Measurements from ENCODE around the gene MYO18A. TPM values are rescaled to one million over a fixed set of nuclear protein-coding genes. Genes with fewer than 3 reads are reported as not detected.

MYO18A gene
- total RNA-seq, 1 experiment from 2014 or later, result 37.2 TPM

DNA sequence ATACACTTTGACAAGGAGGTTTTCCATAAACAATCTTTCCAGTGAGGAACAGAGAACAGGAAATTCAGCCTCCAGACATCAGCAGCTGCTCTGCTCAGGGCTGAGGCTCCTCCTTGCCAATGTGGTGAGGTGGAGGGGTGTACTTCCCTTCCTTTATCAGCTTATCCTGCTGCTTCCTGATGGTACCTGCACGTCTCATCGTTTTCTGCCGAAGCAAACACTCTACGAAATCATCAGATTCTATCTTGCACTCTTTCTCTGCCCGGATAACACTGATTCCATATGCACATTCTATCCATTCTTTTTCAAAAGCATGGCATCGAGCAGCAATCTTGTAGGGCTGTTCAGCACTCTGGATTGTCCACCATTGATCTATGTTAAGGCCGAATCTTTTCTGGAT is 159.0 kb downstream of the MYO18A start:
- Histone ChIP-seq H3K9ac (ENCODE audit: low read length) (no peak overlapping the region), H4K20me1 (ENCODE audit: insufficient read depth) (no peaks in the 10 kb centered on the region), H3K27ac (ENCODE audit: low read depth, low read length) (no peak overlapping the region), H3K79me2 (ENCODE audit: insufficient read depth, low read length) (no peaks in the 10 kb centered on the region), H3K36me3 (ENCODE audit: control insufficient read depth in 1 of 2, insufficient read depth in 2 of 2, low read length in 2 of 2) (no peaks in the 10 kb centered on the region), H2AFZ (ENCODE audit: low read depth, low read length, poor library complexity, severe bottlenecking) (no peak overlapping the region), H3K27me3 (ENCODE audit: insufficient read depth, low read length) (peaks cover 60% of the 10 kb centered on the region), H3K4me3 (replicated peaks in 1 of 2; ENCODE audit: low read depth in 1 of 2, low read length in 2 of 2) (no peak overlapping the region), H3K9me3 (ENCODE audit: control insufficient read depth in 1 of 2, insufficient read depth in 1 of 2, low read depth in 1 of 2, low read length in 2 of 2) (no peaks in the 10 kb centered on the region), H3K4me1 (ENCODE audit: control insufficient read depth in 1 of 2, insufficient read depth in 2 of 2, low read length in 2 of 2) (no peaks in the 10 kb centered on the region), H3K9me2 (ENCODE audit: insufficient read depth) (no peaks in the 10 kb centered on the region), H3K4me2 (ENCODE audit: low read length) (no peak overlapping the region)
- DNase-seq (ENCODE audit: low read depth, low spot score), result no peak
- ChIA-PET CTCF (no interaction called here), RAD21 (ENCODE audit: low non-redundant PET in 1 of 2, low total read pairs in 2 of 2, uncharacterized antibody in 2 of 2, unreplicated experiment in 2 of 2) (no interaction called here), POLR2A (no interaction called here)
- BruUV-seq (replicated peaks), result no TSS peak
- no peak for TF ChIP-seq YY1 (IDR thresholded peaks at IDR 0.05; ENCODE audit: extremely low read depth, insufficient replicate concordance, low read depth, low read length)
- TF ChIP-seq POLR2AphosphoS5 (IDR thresholded peaks at IDR 0.05; ENCODE audit: low read depth, low read length), result no peak
- TF ChIP-seq FOSL1 (IDR thresholded peaks at IDR 0.05; ENCODE audit: low read depth), result no peak
- no peak for TF ChIP-seq EGR1 (IDR thresholded peaks at IDR 0.05; ENCODE audit: low read depth)
- TF ChIP-seq JUND (IDR thresholded peaks at IDR 0.05), result no peak
- no peak for TF ChIP-seq ELF1 (IDR thresholded peaks at IDR 0.05; ENCODE audit: borderline replicate concordance, low read depth)
- no peak for TF ChIP-seq ZFX (IDR thresholded peaks at IDR 0.05)
- no peak for TF ChIP-seq ZBTB33 (IDR thresholded peaks at IDR 0.05; ENCODE audit: extremely low read depth, insufficient replicate concordance, low read length)
- TF ChIP-seq SIN3A (IDR thresholded peaks at IDR 0.05; ENCODE audit: low read depth), result no peak
- TF ChIP-seq, protein P1, sequence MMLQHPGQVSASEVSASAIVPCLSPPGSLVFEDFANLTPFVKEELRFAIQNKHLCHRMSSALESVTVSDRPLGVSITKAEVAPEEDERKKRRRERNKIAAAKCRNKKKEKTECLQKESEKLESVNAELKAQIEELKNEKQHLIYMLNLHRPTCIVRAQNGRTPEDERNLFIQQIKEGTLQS (IDR thresholded peaks at IDR 0.05), result no peak
- no peak for TF ChIP-seq POLR2A (IDR thresholded peaks at IDR 0.05; ENCODE audit: borderline replicate concordance, extremely low read depth, insufficient read depth, insufficient read length)
- TF ChIP-seq CBX3 (IDR thresholded peaks at IDR 0.05; ENCODE audit: low read depth), result no peak
- no peak for TF ChIP-seq RAD21 (IDR thresholded peaks at IDR 0.05; ENCODE audit: low read depth)
- TF ChIP-seq, protein P2, sequence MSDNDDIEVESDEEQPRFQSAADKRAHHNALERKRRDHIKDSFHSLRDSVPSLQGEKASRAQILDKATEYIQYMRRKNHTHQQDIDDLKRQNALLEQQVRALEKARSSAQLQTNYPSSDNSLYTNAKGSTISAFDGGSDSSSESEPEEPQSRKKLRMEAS (IDR thresholded peaks at IDR 0.05), result no peak
- TF ChIP-seq EZH2phosphoT487 (IDR thresholded peaks at IDR 0.05; ENCODE audit: borderline replicate concordance), result no peak
- TF ChIP-seq TCF7L2 (IDR thresholded peaks at IDR 0.05; ENCODE audit: borderline replicate concordance, extremely low read depth, insufficient read depth, insufficient read length), result no peak
- TF ChIP-seq ZNF274 (IDR thresholded peaks at IDR 0.05; ENCODE audit: low read depth, low read length), result no peak
- TF ChIP-seq, protein P3, sequence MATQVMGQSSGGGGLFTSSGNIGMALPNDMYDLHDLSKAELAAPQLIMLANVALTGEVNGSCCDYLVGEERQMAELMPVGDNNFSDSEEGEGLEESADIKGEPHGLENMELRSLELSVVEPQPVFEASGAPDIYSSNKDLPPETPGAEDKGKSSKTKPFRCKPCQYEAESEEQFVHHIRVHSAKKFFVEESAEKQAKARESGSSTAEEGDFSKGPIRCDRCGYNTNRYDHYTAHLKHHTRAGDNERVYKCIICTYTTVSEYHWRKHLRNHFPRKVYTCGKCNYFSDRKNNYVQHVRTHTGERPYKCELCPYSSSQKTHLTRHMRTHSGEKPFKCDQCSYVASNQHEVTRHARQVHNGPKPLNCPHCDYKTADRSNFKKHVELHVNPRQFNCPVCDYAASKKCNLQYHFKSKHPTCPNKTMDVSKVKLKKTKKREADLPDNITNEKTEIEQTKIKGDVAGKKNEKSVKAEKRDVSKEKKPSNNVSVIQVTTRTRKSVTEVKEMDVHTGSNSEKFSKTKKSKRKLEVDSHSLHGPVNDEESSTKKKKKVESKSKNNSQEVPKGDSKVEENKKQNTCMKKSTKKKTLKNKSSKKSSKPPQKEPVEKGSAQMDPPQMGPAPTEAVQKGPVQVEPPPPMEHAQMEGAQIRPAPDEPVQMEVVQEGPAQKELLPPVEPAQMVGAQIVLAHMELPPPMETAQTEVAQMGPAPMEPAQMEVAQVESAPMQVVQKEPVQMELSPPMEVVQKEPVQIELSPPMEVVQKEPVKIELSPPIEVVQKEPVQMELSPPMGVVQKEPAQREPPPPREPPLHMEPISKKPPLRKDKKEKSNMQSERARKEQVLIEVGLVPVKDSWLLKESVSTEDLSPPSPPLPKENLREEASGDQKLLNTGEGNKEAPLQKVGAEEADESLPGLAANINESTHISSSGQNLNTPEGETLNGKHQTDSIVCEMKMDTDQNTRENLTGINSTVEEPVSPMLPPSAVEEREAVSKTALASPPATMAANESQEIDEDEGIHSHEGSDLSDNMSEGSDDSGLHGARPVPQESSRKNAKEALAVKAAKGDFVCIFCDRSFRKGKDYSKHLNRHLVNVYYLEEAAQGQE (IDR thresholded peaks at IDR 0.05; ENCODE audit: low read depth), result no peak
- intact Hi-C loops (cut with micrococcal nuclease), result no loop called here
- ATAC-seq, result no peak

Data from HCT116 (cell line).